Testis (tissue), 3 donors: ENCODE data around the gene ATG10. TPM values are rescaled to one million over a fixed set of nuclear protein-coding genes. Genes with fewer than 3 reads are reported as not detected.
"Not testable (repeated sequence)": the region's sequence is repeated elsewhere in the genome, so short reads cannot be mapped to it uniquely, and the experiment has no call there.

Source experiments
- DNase-seq: peaks from one replicate; pipeline ENCODE4 v3.0.0-alpha.2; 2019
- H3K27ac ChIP-seq, 2 donors: fragments of 200-600 bp; sonication (generic); one replicate each; pipeline ENCODE4 v1.5.1; 2019
- H3K27me3 ChIP-seq: fragments of 200-600 bp; sonication (generic); one replicate; pipeline ENCODE4 v1.5.1; 2019
- H3K36me3 ChIP-seq: fragments of 200-600 bp; sonication (generic); one replicate; pipeline ENCODE4 v1.5.1; 2017; ENCODE audit warnings: low read depth; ENCODE audit errors: missing control alignments
- H3K4me1 ChIP-seq: fragments of 200-600 bp; sonication (generic); one replicate; pipeline ENCODE4 v1.5.1; 2019
- H3K4me3 ChIP-seq, 2 donors: fragments of 200-600 bp; sonication (generic); one replicate each; pipeline ENCODE4 v1.5.1; 2017 to 2019
- H3K9me3 ChIP-seq: fragments of 200-600 bp; sonication (generic); one replicate; pipeline ENCODE4 v1.5.1; 2017
- POLR2A ChIP-seq: fragments of 450-650 bp; IDR thresholded peaks from one replicate; pipeline ENCODE4 v1.6.1; 2017; ENCODE audit warnings: antibody characterized with exemption, mild to moderate bottlenecking, moderate library complexity
- WGBS, 2 donors: methylation state at CpG; one replicate each; pipeline ENCODE4 v1.1.5; 2018; 5-methylcytosine and 5-hydroxymethylcytosine counted together
- intact Hi-C: fragments of 100-400 bp; cut with DNase I; formaldehyde crosslinking; loops from one replicate; pipeline ENCODE4 v1.15.1; 2023; ENCODE audit warnings: low total_unique reads
- polyA plus RNA-seq: library from polyadenylated mRNA; stranded (reverse); fragments of 350-450 nt; fragmentation: Illumina TruSeq; extraction: RNeasy Lipid Tissue Mini Kit (QIAGEN cat#74804); gene quantifications from one replicate; pipeline ENCODE4 v1.2.3, GENCODE V29; 2014; ENCODE audit warnings: low read depth, low replicate concordance; ENCODE audit not compliant: insufficient read depth
- total RNA-seq, 2 donors: library from RNA; depleted of rRNA; stranded (reverse); fragments of >200 nt; gene quantifications; one replicate each; pipeline ENCODE4 v1.2.3, GENCODE V29; 2016
- TF ChIP-seq, protein P1 (sequence below), 3 experiments: fragments of 450-650 bp in 2 of 3; fragments of 200-600 bp in 1 of 3; sonication (generic) in 1 of 3; IDR thresholded peaks; one replicate each; pipeline ENCODE4 v1.5.1; 2016 to 2019; ENCODE audit warnings: antibody characterized with exemption in 3 of 3, mild to moderate bottlenecking in 2 of 3, moderate library complexity in 1 of 3

ATG10 gene
- total and polyA plus RNA-seq, 3 donors from 2014 or later, result 10.0 to 15.1 (median 14.4) TPM

DNA sequence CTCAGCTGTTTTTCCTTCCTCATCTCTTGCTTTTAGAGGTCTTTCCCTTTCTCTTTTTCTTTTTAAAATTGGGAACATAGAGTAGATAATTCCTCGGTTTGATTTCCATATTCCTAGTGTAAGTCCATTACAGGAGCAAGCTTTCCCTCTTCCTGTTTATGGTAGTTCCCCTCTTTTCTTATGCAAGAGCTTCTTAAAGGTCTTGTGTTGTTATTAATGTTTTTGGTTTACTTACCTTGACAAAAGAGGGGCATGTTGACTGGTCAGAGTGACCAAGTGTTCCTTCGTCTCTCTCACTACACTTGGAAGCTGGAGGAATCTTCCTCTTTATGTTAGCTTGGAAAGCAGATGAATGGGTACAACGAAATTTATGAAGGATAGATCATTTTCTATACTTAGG lies 8.3 kb downstream of the ATG10 start:
- Histone ChIP-seq H3K4me1 (no peaks in the 10 kb centered on the region), H3K4me3 (no peak overlapping the region), H3K27me3 (no peaks in the 10 kb centered on the region), H3K36me3 (no peaks in the 10 kb centered on the region), H3K27ac (no peak overlapping the region), H3K9me3 (no peaks in the 10 kb centered on the region)
- TF ChIP-seq POLR2A, result no peak
- TF ChIP-seq, protein P1, sequence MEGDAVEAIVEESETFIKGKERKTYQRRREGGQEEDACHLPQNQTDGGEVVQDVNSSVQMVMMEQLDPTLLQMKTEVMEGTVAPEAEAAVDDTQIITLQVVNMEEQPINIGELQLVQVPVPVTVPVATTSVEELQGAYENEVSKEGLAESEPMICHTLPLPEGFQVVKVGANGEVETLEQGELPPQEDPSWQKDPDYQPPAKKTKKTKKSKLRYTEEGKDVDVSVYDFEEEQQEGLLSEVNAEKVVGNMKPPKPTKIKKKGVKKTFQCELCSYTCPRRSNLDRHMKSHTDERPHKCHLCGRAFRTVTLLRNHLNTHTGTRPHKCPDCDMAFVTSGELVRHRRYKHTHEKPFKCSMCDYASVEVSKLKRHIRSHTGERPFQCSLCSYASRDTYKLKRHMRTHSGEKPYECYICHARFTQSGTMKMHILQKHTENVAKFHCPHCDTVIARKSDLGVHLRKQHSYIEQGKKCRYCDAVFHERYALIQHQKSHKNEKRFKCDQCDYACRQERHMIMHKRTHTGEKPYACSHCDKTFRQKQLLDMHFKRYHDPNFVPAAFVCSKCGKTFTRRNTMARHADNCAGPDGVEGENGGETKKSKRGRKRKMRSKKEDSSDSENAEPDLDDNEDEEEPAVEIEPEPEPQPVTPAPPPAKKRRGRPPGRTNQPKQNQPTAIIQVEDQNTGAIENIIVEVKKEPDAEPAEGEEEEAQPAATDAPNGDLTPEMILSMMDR (IDR thresholded peaks at IDR 0.05), result no peak
- intact Hi-C loops, result no loop called here
- WGBS, 2 donors, result 62 to 71% methylated on average over 3 of the region's 3 CpGs
- no peak for DNase-seq

GRCh38 chr5:81980598-81981260 lies 8.9 kb downstream of the ATG10 start:
- Histone ChIP-seq H3K36me3 (no peaks in the 10 kb centered on the region), H3K27ac (no peak overlapping the region), H3K9me3 (no peaks in the 10 kb centered on the region), H3K4me1 (no peaks in the 10 kb centered on the region), H3K27me3 (no peaks in the 10 kb centered on the region), H3K4me3 (no peak overlapping the region)
- 95 to 98% methylated on average over 3 of the region's 3 CpGs for WGBS, 2 donors
- intact Hi-C loops, result no loop called here
- DNase-seq, result no peak
- no peak for TF ChIP-seq POLR2A
- TF ChIP-seq, protein P1 (IDR thresholded peaks at IDR 0.05), result no peak

GRCh38 chr5:81982172-81982685 lies 10.4 kb downstream of the ATG10 start:
- H3K36me3 ChIP-seq, H3K9me3 ChIP-seq, H3K4me1 ChIP-seq, H3K27me3 ChIP-seq, H3K4me3 ChIP-seq, DNase-seq, intact Hi-C loops, H3K27ac ChIP-seq: not testable (repeated sequence)
- WGBS, 2 donors, result 95 to 96% methylated on average over 11 of the region's 11 CpGs

DNA sequence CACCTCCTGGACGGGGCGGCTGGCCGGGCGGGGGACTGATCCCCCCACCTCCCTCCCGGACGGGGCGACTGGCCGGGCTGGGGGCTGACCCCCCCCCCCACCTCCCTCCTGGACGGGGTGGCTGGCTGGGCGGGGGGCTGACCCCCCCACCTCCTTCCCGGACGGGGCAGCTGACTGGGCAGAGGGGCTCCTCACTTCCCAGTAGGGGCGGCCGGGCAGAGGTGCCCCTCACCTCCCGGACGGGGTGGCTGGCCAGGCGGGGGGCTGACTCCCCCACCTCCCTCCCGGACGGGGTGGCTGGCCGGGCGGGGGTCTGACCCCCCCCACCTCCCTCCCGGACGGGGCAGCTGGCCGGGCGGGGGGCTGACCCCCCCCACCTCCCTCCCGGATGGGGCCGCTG lies 11.3 kb downstream of the ATG10 start:
- H3K27ac ChIP-seq, H3K4me1 ChIP-seq, H3K27me3 ChIP-seq, H3K4me3 ChIP-seq, DNase-seq, H3K36me3 ChIP-seq, H3K9me3 ChIP-seq, intact Hi-C loops: not testable (repeated sequence)
- WGBS, 2 donors, result 100% methylated on average over 2 of the region's 27 CpGs; no CpG with 5 or more reads in 1 of the 2 donors

GRCh38 chr5:81983563-81983962 lies 11.7 kb downstream of the ATG10 start:
- H3K27ac ChIP-seq, H3K36me3 ChIP-seq, H3K9me3 ChIP-seq, H3K4me1 ChIP-seq, DNase-seq, intact Hi-C loops, H3K4me3 ChIP-seq, H3K27me3 ChIP-seq: not testable (repeated sequence)
- WGBS, 2 donors, result 99% methylated on average over 22 of the region's 30 CpGs; no CpG with 5 or more reads in 1 of the 2 donors

- intact Hi-C loops, result no loop called here
- DNase-seq, result no peak
- TF ChIP-seq POLR2A, result no peak
- TF ChIP-seq, protein P1 (IDR thresholded peaks at IDR 0.05), result no peak
- H3K36me3 ChIP-seq, result no peaks in the 10 kb centered on the region
- H3K4me1 ChIP-seq, result no peaks in the 10 kb centered on the region
- no peak overlapping the region for H3K27ac ChIP-seq
- no peaks in the 10 kb centered on the region for H3K27me3 ChIP-seq
- no peaks in the 10 kb centered on the region for H3K9me3 ChIP-seq
- 79 to 80% methylated on average over 9 of the region's 9 CpGs for WGBS, 2 donors
- H3K4me3 ChIP-seq, result peak overlapping the region in 1 of 2 donors; percentile 26
Observed at GRCh38 chr5:81986126-81986525, 14.3 kb downstream of the ATG10 start.
